ENCODE results near the gene GRK3.
"Not testable (repeated sequence)": the region's sequence is repeated elsewhere in the genome, so short reads cannot be mapped to it uniquely, and the experiment has no call there.

GRK3 gene

GRCh38 chr22:25570486-25570885 is 6.0 kb downstream of the GRK3 start:
- no peak for DNase-seq (ENCODE audit: low read depth in 1 of 2, low spot score in 1 of 2)

- not testable (repeated sequence) for DNase-seq (ENCODE audit: low read depth in 1 of 2, low spot score in 1 of 2)
Observed at GRCh38 chr22:25571969-25572707, 7.7 kb downstream of the GRK3 start.

- no peak for DNase-seq (ENCODE audit: low read depth in 1 of 2, low spot score in 1 of 2)
Observed at GRCh38 chr22:25572708-25573171, 8.3 kb downstream of the GRK3 start.

GRCh38 chr22:25573841-25574240 is 9.4 kb downstream of the GRK3 start:
- no peak for DNase-seq (ENCODE audit: low read depth in 1 of 2, low spot score in 1 of 2)

GRCh38 chr22:25574736-25575135 is 10.3 kb downstream of the GRK3 start:
- DNase-seq (ENCODE audit: low read depth in 1 of 2, low spot score in 1 of 2), result no peak

GRCh38 chr22:25575674-25576392 is 11.4 kb downstream of the GRK3 start:
- not testable (repeated sequence) for DNase-seq (ENCODE audit: low read depth in 1 of 2, low spot score in 1 of 2)

GRCh38 chr22:25581452-25581851 is 17.0 kb downstream of the GRK3 start:
- DNase-seq (ENCODE audit: low read depth in 1 of 2, low spot score in 1 of 2), result not testable (repeated sequence)

- DNase-seq (ENCODE audit: low read depth in 1 of 2, low spot score in 1 of 2), result no peak
Observed at GRCh38 chr22:25582946-25583345, 18.5 kb downstream of the GRK3 start.

GRCh38 chr22:25584993-25585392 is 20.5 kb downstream of the GRK3 start:
- not testable (repeated sequence) for DNase-seq (ENCODE audit: low read depth in 1 of 2, low spot score in 1 of 2)

- DNase-seq (ENCODE audit: low read depth in 1 of 2, low spot score in 1 of 2), result not testable (repeated sequence)
Observed at GRCh38 chr22:25589664-25590063, 25.2 kb downstream of the GRK3 start.

GRCh38 chr22:25593323-25593722 is 28.8 kb downstream of the GRK3 start:
- DNase-seq (ENCODE audit: low read depth in 1 of 2, low spot score in 1 of 2), result not testable (repeated sequence)

GRCh38 chr22:25598609-25599008 is 34.1 kb downstream of the GRK3 start:
- DNase-seq (ENCODE audit: low read depth in 1 of 2, low spot score in 1 of 2), result no peak

GRCh38 chr22:25602445-25602844 is 38.0 kb downstream of the GRK3 start:
- DNase-seq (ENCODE audit: low read depth in 1 of 2, low spot score in 1 of 2), result no peak

- no peak for DNase-seq (ENCODE audit: low read depth in 1 of 2, low spot score in 1 of 2)
Observed at GRCh38 chr22:25602916-25603315, 38.4 kb downstream of the GRK3 start.

GRCh38 chr22:25605146-25605545 is 40.7 kb downstream of the GRK3 start:
- not testable (repeated sequence) for DNase-seq (ENCODE audit: low read depth in 1 of 2, low spot score in 1 of 2)

GRCh38 chr22:25605565-25605964 is 41.1 kb downstream of the GRK3 start:
- not testable (repeated sequence) for DNase-seq (ENCODE audit: low read depth in 1 of 2, low spot score in 1 of 2)

GRCh38 chr22:25611284-25611683 is 46.8 kb downstream of the GRK3 start:
- not testable (repeated sequence) for DNase-seq (ENCODE audit: low read depth in 1 of 2, low spot score in 1 of 2)

GRCh38 chr22:25613131-25613530 is 48.7 kb downstream of the GRK3 start:
- not testable (repeated sequence) for DNase-seq (ENCODE audit: low read depth in 1 of 2, low spot score in 1 of 2)

- DNase-seq (ENCODE audit: low read depth in 1 of 2, low spot score in 1 of 2), result not testable (repeated sequence)
Observed at GRCh38 chr22:25613558-25613957, 49.1 kb downstream of the GRK3 start.

GRCh38 chr22:25614791-25615190 is 50.3 kb downstream of the GRK3 start:
- DNase-seq (ENCODE audit: low read depth in 1 of 2, low spot score in 1 of 2), result not testable (repeated sequence)

- no peak for DNase-seq (ENCODE audit: low read depth in 1 of 2, low spot score in 1 of 2)
Observed at GRCh38 chr22:25621986-25622385, 57.5 kb downstream of the GRK3 start.

GRCh38 chr22:25623310-25623734 is 58.8 kb downstream of the GRK3 start:
- no peak for DNase-seq (ENCODE audit: low read depth in 1 of 2, low spot score in 1 of 2)
